NCI-H1436 treated with DMSO at 0.1 percent for 48 hours (cell line): Measurements from ENCODE around the gene ZNF253.
A peak's percentile ranks its signal among the peaks of the same experiment; 100 is the strongest.
"Not testable (repeated sequence)": the region's sequence is repeated elsewhere in the genome, so short reads cannot be mapped to it uniquely, and the experiment has no call there.

Experiments used
- DNase-seq: peaks from one replicate; lab custom pipeline; 2025; lab: John Stamatoyannopoulos, UW

ZNF253 gene

DNA sequence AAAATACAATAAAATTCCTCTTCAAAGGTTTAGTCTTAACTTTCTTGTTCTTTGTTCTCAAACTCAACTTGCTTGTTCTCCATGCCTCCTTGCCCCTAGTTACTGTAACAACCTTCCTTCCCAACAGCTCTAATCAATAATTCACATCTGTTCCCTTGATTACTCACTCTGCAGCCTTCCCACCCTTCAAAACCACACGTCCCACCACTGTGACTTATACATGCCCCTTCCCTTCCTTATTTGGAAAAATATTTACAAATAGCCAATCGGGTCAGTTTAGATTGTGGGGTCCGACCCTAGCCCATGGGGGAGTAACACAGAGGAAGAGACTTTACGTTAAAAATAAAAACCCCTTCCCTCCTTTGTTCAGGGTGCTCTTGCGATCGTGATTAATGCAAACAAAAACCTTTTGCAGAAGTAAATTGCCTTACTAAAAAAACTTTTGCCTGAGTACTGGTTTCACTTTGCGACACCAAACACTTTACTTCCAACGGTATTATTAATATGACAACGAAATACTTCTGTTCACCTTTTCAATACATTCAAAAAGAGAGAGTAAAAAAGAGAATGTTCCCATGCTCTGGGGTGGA, 34.6 kb downstream of the ZNF253 start:
- no peak for DNase-seq

DNA sequence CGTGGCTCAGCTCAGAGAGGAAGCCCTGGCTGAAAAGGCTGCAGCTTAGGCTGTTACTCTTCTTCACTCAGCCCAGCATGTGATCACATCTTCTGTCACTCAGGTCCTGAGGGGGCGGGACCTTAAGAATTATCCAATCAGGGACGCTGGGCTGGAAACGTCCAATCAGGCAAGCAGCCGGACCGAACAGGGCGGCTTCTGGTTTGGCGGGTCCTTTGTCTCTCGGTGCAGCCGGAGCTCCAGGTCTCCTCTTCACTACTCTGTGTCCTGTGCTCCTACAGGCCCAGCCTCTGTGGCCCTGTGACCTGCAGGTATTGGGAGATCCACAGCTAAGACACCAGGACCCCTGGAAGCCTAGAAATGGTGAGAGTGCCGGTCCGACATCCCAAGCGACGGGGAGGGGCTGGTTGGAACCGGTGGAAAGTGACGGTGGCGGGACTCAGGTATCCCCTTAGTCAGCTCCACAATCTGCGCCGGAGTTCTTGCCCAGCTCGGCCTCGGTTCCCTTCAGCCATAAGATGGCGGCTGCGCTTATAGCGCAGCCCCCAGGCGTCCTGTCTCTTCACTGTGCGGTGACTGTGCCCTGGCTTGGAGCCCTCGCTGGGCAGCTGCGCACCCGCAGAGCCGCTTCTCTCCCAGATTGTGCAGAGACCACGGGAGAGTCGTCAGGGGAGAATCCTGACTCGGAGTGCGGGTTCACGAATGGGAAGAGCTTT, 35.2 kb downstream of the ZNF253 start, which contains the start of gene ZNF93:
TSS of gene ZNF93 (plus strand) at position 218 of the 716 bp plus-strand sequence. CDS start at position 361, 143 bp downstream.
- peak; percentile 89 for DNase-seq

DNA sequence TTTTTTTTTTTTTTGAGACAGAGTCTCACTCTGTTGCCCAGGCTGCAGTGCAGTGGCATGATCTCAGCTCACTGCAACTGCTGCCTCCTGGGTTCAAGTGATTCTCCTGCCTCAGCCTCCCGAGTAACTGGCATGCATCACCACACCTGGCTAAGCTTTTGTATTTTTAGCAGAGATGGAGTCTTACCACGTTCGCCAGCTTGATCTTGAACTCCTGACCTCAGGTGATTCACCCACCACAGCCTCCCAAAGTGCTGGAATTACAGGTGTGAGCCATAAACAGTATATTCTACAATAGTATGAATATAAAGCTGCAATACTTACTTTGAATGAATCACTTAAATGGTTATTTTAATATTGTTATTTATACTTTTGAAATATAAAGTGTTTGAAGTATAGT, 41.9 kb downstream of the ZNF253 start:
- DNase-seq: not testable (repeated sequence)

DNA sequence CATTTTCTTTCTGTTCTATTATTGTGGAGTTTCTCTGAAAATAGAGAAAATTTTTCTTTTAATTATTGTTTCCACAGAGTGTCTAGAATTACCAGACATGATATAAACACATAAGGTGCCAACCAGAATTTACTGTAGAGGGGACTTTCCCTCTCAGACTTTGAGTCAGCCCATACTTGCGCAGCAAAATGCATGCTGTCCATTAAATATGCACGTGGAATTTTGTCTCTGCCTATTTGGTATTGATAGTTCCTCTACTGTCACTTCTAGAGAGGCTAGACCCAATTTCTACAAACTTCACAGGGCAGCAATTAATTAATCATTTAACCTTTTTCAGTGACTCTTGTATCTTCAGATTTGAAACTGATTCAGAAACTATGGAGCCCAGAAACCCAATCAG, 44.0 kb downstream of the ZNF253 start:
- no peak for DNase-seq

DNA sequence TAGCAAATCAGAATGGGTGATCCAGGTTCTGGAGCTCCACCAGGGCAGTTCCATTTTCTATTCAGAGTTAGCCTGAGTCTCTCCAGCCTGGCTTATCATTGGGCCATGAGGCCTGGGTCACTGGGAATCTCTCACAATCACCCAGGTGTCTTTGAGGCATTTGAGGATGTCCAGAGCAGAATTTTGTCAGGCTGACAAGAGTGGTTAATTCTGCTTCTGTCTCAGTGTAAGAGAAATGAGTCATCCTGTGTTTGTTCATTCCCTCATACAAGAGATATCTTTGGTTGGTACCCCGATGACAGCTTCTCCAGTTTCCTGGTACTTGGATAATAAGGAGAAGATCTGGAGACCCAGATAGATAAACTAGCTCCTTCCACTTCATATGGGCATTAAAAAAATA, 45.5 kb downstream of the ZNF253 start:
- DNase-seq: no peak

DNA sequence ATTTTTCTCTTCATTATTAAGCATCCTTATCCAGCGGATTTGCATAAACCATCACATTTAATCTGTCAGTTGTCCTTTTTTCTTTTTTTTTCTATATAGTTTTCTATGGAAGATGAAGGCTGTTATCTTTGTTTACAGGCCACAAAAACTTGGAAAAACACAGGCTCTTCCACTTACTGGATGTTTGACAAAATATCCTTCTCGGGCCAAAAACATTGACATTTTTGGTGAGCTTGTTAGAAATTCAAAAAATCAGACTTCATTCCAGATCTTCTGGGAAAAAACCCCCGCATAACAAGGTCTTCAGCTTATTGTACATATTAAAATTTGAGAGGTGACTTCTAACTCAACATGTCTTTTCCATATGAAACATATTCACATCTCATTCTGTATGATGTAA, 48.9 kb downstream of the ZNF253 start:
- no peak for DNase-seq

DNA sequence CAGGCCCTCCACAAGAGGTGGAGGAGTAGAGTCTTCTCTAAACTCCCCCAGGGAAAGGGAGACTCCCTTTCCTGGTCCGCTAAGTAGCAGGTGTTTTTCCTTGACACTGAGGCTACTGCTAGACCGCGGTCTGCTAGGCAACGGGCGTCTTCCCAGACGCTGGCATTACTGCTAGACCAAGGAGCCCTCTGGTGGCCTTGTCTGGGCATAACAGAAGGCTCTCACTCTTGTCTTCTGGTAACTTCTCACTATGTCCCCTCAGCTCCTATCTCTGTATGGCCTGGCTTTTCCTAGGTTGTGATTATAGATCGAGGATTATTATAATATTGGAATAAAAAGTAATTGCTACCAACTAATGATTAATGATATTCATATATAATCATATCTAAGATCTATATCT, 64.7 kb downstream of the ZNF253 start:
- not testable (repeated sequence) for DNase-seq

DNA sequence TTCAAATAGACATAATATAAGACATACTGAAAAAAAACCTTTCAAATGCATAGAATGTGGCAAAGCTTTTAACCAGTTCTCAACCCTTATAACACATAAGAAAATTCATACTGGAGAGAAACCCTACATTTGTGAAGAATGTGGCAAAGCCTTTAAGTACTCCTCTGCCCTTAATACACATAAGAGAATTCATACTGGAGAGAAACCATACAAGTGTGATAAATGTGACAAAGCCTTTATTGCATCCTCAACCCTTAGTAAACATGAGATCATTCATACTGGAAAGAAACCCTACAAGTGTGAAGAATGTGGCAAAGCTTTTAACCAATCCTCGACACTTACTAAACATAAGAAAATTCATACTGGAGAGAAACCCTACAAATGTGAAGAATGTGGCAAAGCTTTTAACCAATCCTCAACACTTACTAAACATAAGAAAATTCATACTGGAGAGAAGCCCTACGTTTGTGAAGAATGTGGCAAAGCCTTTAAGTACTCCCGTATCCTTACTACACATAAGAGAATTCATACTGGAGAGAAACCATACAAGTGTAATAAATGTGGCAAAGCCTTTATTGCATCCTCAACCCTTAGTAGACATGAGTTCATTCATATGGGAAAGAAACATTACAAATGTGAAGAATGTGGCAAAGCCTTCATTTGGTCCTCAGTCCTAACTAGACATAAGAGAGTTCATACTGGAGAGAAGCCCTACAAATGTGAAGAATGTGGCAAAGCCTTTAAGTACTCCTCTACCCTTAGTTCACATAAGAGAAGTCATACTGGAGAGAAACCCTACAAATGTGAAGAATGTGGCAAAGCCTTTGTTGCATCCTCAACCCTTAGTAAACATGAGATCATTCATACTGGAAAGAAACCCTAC, 68.0 kb downstream of the ZNF253 start:
- DNase-seq: not testable (repeated sequence)

DNA sequence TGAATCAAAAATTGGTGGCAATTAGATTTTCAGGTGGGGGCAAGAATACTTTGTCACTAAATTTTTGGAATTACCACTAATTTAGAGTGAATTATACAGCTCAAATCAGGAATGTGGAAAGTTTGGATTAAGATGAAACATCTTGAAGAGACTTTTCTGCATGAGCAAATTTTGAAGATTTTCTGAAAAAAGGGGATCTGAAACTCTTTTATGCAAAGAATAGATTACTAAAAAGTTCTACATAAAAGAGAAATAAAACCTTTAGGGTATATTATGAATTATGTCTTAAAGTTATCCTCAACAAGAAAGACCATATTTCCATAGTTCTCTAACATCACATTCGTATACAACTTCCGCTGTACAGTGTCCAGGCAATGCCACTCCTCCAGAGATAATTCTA, 71.7 kb downstream of the ZNF253 start:
- DNase-seq: no peak

DNA sequence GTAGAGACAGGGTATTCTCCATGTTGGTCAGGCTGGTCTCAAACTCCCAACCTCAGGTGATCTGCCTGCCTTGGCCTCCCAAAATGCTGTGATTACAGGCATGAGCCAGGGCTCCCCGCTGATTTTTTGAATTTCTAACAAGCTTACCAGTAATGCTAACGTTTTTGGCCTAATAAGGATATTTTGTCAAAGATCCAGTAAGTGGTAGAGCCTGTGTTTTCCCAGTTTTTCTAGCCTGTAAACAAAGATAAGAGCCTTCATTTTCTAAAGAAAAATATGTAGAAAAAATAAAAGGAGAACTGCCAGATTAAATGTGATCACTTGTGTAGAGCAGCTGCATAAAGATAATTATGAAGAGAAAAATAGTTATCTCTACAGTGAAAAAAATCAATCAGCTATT, 72.8 kb downstream of the ZNF253 start:
- no peak for DNase-seq

DNA sequence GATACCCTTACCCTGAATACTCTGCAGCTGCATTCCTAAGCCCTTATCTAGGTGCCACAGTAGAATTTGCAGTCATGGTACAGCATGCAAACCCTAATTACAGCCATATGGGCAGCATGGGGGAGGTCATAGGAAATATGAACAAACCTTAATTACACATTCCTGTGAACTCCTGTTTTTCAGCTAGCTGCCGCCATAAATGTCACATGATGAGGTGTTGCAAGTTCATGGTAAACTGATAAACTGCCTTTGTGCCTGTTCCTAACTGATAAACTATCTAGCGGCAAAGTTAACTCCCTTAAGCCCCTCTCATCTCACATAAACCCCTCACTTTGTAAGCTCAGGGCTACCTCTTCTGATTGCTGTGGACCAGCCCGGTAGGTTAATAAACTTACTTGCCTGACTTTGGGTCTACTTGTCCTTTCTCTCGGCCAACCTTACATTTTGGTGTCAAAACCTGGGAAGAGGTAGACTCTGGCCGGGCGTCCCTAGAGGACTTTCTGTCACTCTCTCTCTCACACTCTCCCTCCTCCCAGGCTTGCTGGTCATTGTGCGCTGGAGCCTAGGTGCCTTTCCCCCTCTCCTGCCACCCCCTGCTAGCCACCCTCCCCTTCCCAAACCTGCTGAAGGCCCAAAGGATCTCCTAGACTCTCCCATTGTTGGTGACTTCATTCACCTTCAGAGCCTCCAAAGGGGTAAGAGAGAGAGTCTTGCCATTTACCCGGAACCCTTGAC, 78.3 kb downstream of the ZNF253 start:
- DNase-seq: no peak
